Measurements from ENCODE around the gene DNAL4. TPM values are rescaled to one million over a fixed set of nuclear protein-coding genes. Genes with fewer than 3 reads are reported as not detected.

Gene DNAL4
- total and polyA plus RNA-seq, 2 of the 4 experiments (the other 2 are of a cell fraction) = 6.1 to 12.1 TPM

DNA sequence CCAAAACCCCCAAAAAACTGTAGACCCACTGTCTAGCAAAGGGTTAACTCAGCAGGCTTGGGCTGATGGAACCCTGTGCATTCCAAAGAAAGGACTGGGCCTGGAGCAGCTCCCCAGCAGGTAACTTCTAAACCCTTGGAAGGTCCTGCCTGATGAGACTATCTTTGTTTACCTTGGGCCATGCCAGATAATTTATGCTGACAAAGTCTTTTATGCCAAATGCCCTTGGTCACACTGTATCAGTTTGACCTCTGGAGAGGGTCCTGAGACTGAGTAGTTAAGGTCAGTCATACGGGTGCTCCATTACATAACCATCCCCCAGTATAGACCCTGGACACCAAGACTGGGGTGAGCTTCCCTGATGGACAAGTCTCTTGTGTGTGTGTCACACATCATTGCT, 21.9 kb upstream of the DNAL4 start:
- H4K91ac ChIP-seq (ENCODE audit: insufficient read depth, low read depth, low read length) = no peak overlapping the region
- no peak overlapping the region for H3K4ac ChIP-seq (ENCODE audit: low read depth, low read length)
- intact Hi-C loops (cut with micrococcal nuclease) (no loop called here), dilution Hi-C loops (cut with HindIII; ENCODE audit: low sequenced_read_pairs, unreplicated experiment) (no loop called here), in situ Hi-C loops (cut with MboI; ENCODE audit: low sequenced_read_pairs) (no loop called here)
- no peak overlapping the region for H3K14ac ChIP-seq (replicated peaks; ENCODE audit: low read depth, low read length)
- no peak overlapping the region for H2AFZ ChIP-seq (replicated peaks; ENCODE audit: low read length, poor library complexity)
- TF ChIP-seq MAFK (IDR thresholded peaks at IDR 0.05; ENCODE audit: low read depth, low read length) = peak; percentile 71
- no peak for TF ChIP-seq MXI1 (IDR thresholded peaks at IDR 0.05; ENCODE audit: borderline replicate concordance, low read depth, low read length)
- no peak overlapping the region for H3K4me3 ChIP-seq (ENCODE audit: insufficient read depth, low read depth, low read length)
- H3K4me1 ChIP-seq (ENCODE audit: control insufficient read depth, insufficient read depth, low read length) = no peaks in the 10 kb centered on the region
- H2BK15ac ChIP-seq (ENCODE audit: low read depth, low read length) = no peak overlapping the region
- no peak overlapping the region for H2AK5ac ChIP-seq (ENCODE audit: low read depth, low read length)
- no peak overlapping the region for H3K23ac ChIP-seq (ENCODE audit: low read depth, low read length)
- no TSS peak for BruUV-seq (replicated peaks)
- CTCF ChIA-PET = no interaction called here
- H3K79me1 ChIP-seq (ENCODE audit: low read depth in 1 of 2, low read length in 2 of 2) = no peaks in the 10 kb centered on the region
- H3K27me3 ChIP-seq (ENCODE audit: control insufficient read depth, insufficient read depth, low read length) = peaks cover 58% of the 10 kb centered on the region
- no peaks in the 10 kb centered on the region for H3K36me3 ChIP-seq (ENCODE audit: control insufficient read depth, insufficient read depth, low read length)
- no peak overlapping the region for H3K27ac ChIP-seq (ENCODE audit: insufficient read depth, low read length)
- no peak overlapping the region for H2BK120ac ChIP-seq (ENCODE audit: low read depth, low read length)
- H3K18ac ChIP-seq (ENCODE audit: low read depth, low read length) = no peak overlapping the region
- no peak overlapping the region for H2AK9ac ChIP-seq (replicated peaks; ENCODE audit: low read depth, low read length, poor library complexity)
- no peaks in the 10 kb centered on the region for H3K9me1 ChIP-seq (ENCODE audit: insufficient read depth, low read length)
- H3K9ac ChIP-seq (ENCODE audit: low read depth, low read length) = no peak overlapping the region
- no peaks in the 10 kb centered on the region for H4K20me1 ChIP-seq (ENCODE audit: insufficient read depth, low read length)
- POLR2A ChIA-PET (ENCODE audit: unreplicated experiment) = no interaction called here
- ATAC-seq (ENCODE audit: low read depth) = no peak
- DNase-seq = no peak
- H4K8ac ChIP-seq (ENCODE audit: low read depth in 2 of 2, low read length in 2 of 2) = no peak overlapping the region
- no peak overlapping the region for H4K5ac ChIP-seq (ENCODE audit: low read depth, low read length)
- H3K4me2 ChIP-seq (ENCODE audit: low read depth, low read length) = no peak overlapping the region
- no peaks in the 10 kb centered on the region; the same call in 1 of the 2 replicates for H3K9me3 ChIP-seq (ENCODE audit: control insufficient read depth, insufficient read depth, low read length)
- no peak overlapping the region for H2BK20ac ChIP-seq (ENCODE audit: low read depth, low read length)
- H3K56ac ChIP-seq (ENCODE audit: extremely low read depth, insufficient read depth, low read length) = no peak overlapping the region
- no CpG with 5 or more reads among the region's 1 CpG for WGBS, 2 experiments (ENCODE audit: extremely low coverage in 2 of 2, insufficient read length in 1 of 2)
- H2BK5ac ChIP-seq (ENCODE audit: low read depth, low read length, poor library complexity, severe bottlenecking) = no peak overlapping the region
